PFSK-1 (cell line): ENCODE data around the gene PMS2.

ENCODE experiments used
- FOXP2 ChIP-seq: optimal IDR thresholded peaks from 2 replicates; pipeline ENCODE3; 2011; ENCODE audit warnings: borderline replicate concordance, control low read depth, inconsistent platforms; ENCODE audit not compliant: insufficient read depth; ENCODE audit errors: extremely low read length, extremely low read depth
- POLR2AphosphoS5 ChIP-seq: IDR thresholded peaks from 2 replicates; pipeline ENCODE4 v1.6.1; 2012; ENCODE audit warnings: low read depth, mild to moderate bottlenecking, control low read depth, low read length, moderate library complexity
- REST ChIP-seq, 2 experiments: IDR thresholded peaks; 2 replicates each; pipeline versions ENCODE4 v1.6.1 to v1.8.0; 2011 to 2012; ENCODE audit warnings: low read depth in 2 of 2, low read length in 2 of 2, control low read depth in 1 of 2, inconsistent platforms in 1 of 2, mild to moderate bottlenecking in 1 of 2, moderate library complexity in 1 of 2; ENCODE audit not compliant: insufficient read depth in 1 of 2
- SIN3A ChIP-seq: IDR thresholded peaks from 2 replicates; pipeline ENCODE4 v1.6.1; 2012; ENCODE audit warnings: mild to moderate bottlenecking, low read length, moderate library complexity, borderline replicate concordance; ENCODE audit not compliant: insufficient read depth
- TAF1 ChIP-seq: IDR thresholded peaks from 2 replicates; pipeline ENCODE4 v1.6.1; 2012; ENCODE audit warnings: low read length, control low read depth, borderline replicate concordance; ENCODE audit not compliant: insufficient read depth

PMS2 gene

GRCh38 chr7:6022707-6023106, 13.9 kb upstream of the PMS2 start:
- no peak; the same call in 1 of the 2 replicates for TF ChIP-seq POLR2AphosphoS5

- TF ChIP-seq FOXP2 (no peak), SIN3A (no peak), TAF1 (no peak), POLR2AphosphoS5 (no peak), REST (IDR thresholded peaks at IDR 0.05; ENCODE audit: insufficient read depth in 1 of 2, low read depth in 2 of 2, low read length in 2 of 2) (no peak)
Observed at GRCh38 chr7:6020371-6021286, 11.8 kb upstream of the PMS2 start.

- TF ChIP-seq REST (IDR thresholded peaks at IDR 0.05; ENCODE audit: insufficient read depth in 1 of 2, low read depth in 2 of 2, low read length in 2 of 2) (no peak), SIN3A (no peak), TAF1 (no peak), FOXP2 (no peak), POLR2AphosphoS5 (no peak)
Observed at GRCh38 chr7:6016653-6016966, 7.8 kb upstream of the PMS2 start.

- no peak for TF ChIP-seq FOXP2
- TF ChIP-seq TAF1, result no peak
- no peak for TF ChIP-seq POLR2AphosphoS5
- TF ChIP-seq REST (IDR thresholded peaks at IDR 0.05; ENCODE audit: insufficient read depth in 1 of 2, low read depth in 2 of 2, low read length in 2 of 2), result no peak
- no peak for TF ChIP-seq SIN3A
Observed at GRCh38 chr7:6015917-6016652, 7.2 kb upstream of the PMS2 start.

GRCh38 chr7:6012355-6013104, 3.7 kb upstream of the PMS2 start:
- TF ChIP-seq TAF1 (no peak), REST (IDR thresholded peaks at IDR 0.05; ENCODE audit: insufficient read depth in 1 of 2, low read depth in 2 of 2, low read length in 2 of 2) (no peak), POLR2AphosphoS5 (no peak), FOXP2 (no peak), SIN3A (no peak)
